NCI-H2107 (cell line): Measurements from ENCODE around the gene UBA7.
"Not testable (repeated sequence)": the region's sequence is repeated elsewhere in the genome, so short reads cannot be mapped to it uniquely, and the experiment has no call there.

Experiments used
- DNase-seq: peaks from one replicate; lab custom pipeline; 2025; lab: John Stamatoyannopoulos, UW

The UBA7 gene, protein sequence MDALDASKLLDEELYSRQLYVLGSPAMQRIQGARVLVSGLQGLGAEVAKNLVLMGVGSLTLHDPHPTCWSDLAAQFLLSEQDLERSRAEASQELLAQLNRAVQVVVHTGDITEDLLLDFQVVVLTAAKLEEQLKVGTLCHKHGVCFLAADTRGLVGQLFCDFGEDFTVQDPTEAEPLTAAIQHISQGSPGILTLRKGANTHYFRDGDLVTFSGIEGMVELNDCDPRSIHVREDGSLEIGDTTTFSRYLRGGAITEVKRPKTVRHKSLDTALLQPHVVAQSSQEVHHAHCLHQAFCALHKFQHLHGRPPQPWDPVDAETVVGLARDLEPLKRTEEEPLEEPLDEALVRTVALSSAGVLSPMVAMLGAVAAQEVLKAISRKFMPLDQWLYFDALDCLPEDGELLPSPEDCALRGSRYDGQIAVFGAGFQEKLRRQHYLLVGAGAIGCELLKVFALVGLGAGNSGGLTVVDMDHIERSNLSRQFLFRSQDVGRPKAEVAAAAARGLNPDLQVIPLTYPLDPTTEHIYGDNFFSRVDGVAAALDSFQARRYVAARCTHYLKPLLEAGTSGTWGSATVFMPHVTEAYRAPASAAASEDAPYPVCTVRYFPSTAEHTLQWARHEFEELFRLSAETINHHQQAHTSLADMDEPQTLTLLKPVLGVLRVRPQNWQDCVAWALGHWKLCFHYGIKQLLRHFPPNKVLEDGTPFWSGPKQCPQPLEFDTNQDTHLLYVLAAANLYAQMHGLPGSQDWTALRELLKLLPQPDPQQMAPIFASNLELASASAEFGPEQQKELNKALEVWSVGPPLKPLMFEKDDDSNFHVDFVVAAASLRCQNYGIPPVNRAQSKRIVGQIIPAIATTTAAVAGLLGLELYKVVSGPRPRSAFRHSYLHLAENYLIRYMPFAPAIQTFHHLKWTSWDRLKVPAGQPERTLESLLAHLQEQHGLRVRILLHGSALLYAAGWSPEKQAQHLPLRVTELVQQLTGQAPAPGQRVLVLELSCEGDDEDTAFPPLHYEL

DNA sequence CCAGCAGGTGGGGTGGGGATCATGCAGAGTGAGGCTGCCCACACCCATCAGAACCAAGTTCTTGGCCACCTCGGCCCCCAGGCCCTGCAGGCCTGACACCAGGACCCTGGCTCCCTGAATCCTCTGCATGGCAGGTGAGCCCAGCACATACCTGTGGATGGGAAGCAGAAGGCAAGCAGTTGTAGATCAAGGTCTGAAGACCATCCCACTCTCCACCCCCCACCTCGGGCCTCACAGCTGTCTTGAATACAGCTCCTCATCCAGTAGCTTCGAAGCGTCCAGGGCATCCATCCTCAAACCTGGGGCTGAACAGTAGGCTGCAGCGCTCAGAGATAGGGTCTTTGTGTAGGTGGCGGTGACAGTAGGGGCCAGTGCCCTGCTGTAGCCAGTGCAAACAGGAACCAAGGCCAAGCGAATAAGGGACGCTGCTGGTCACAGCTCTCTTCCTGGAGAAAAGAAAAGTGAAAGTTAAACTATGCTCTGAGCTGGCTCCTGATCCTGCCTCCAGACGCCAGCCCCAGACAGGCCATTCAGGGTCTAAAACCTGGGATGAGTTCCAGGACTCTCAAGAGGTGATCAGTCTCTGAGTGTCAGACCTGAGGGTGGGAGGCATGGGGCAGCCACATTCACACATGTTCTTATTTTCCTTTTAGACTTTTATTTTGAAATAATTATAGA lies at the start of gene UBA7:
TSS of gene UBA7 (minus strand) at position 457 of the 678 bp plus-strand sequence. CDS start at position 291, 166 bp downstream.
- DNase-seq, result no peak

GRCh38 chr3:49859576-49860305 lies 46.0 kb upstream of the UBA7 start:
- no peak for DNase-seq

- peak; percentile 87 for DNase-seq
These were observed 42.6 kb upstream of the UBA7 start, which contains the start of gene TRAIP for GRCh38 chr3:49856181-49857005. Gene TRAIP, minus strand, starts transcription at chr3:49856564. Its CDS starts 111 bp downstream, at chr3:49856453.

DNA sequence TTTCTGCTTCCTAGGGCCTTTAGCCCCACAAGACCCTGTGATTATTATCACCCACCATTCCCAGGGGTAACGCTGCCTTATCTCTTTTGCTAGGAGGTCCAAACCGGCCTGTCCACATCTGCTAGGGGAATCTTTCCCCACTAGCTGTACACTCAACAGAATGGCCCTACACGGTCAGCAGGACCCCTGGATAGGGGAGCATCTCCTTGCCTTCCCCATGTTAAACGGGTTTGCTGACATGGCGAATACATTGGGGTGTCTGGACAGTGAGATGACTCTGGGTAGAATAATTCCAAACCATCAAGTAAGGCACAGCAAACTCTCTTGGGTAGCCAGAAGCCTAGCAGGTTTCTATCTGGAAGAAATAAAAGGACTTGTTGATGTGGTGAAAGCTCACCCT lies 41.9 kb upstream of the UBA7 start:
- DNase-seq, result no peak

DNA sequence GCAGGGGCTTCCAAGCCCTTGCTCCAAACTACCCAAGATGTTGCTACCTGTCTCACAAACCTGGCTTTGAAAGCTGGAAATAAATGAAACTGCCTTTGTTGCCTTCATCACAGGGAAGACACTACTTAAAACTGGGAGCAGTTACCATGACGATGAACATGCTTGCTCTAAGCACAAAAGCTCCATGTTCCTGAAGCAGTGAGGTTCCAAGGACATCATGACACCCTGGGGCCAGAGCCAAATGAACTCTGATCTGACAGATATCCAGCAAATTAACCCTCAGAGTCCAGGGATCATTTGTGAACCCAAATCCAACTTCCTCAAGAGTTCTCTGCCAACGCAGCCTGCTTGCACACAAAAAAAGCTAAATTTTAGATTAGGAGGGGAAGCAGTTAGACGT lies 31.9 kb upstream of the UBA7 start:
- DNase-seq, result no peak

DNA sequence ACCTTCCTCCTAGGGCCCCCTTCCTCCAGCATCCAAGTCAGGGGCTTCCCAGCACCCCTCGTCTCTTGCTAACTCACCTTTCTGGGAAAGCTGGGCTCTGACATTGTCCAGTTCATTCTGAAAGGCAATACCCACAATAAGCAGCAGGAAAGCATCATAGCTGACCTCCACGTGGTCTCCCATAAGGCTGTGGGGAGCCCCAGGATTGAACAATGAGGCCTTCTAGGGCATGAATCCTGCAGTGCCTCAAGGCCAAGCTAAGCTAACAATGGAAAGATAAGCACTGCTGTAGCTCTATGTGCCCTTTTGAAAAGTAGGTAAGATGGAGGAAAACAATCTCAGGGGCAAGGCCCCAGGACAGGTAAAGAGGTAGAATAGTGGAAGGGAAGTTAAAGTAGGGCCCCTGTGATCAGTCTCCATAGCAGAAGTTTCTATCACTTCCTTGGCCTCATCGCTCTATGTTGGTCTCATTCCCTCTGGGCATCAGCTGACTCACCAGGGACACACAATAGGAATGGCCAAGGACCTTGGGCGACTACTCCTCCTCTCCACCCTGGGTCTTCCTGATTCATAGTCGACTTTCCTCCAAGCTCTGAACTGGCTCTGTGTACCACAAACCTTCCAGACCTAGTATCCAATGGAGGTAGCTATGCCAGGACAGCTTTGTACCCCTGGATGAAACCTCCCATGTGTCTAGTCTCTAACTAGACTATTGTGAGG lies 30.9 kb upstream of the UBA7 start:
- DNase-seq, result no peak

GRCh38 chr3:49842843-49843517 lies 29.2 kb upstream of the UBA7 start:
- no peak for DNase-seq

GRCh38 chr3:49841806-49842205 lies 28.1 kb upstream of the UBA7 start:
- DNase-seq, result no peak

DNA sequence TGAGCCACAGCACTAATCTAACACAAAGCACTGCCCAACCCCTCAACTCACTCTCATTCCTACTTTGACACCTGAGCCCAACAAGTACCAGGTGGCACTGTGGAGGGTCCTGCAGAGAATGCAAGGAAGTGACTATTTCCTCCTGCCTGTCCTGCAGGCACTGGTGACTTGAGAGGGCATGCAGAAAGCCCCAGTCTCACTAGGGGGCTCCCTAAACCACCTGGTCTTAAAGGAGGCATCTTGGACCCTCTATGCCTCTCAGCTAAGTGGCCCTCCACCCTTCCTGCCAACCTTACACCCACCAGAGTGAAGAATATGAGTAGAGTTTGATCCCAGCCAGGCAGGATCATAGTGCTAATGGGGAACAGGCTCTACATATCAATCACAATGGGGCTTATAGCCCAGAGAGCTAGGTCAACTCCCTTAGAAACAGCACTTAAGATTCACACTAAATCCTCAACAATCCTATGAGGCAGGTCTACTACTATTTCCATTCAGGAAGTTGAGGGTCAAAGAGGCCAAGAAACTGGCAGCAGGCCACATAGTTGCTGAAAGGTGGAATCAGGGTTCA lies 27.5 kb upstream of the UBA7 start:
- DNase-seq, result peak; percentile 8

DNA sequence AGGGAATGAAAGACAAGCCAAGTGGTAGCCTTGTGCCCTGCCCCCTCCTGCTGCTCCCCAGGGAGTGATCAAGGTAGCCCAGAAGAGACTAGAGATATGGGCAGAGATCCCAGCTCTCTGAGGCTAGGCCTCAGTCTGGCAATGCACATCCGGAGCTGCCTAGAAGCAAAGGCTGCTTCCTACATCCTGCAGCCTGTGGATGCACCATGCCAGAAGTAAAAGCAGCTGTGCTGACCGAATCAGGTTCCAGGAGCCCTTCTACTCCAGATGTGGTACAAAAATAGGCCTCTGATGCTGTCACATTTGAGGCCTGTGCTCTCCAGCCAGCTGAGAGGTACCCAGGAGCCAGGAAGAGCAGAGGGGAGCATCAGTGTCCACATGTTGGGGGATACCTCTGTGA lies 26.6 kb upstream of the UBA7 start:
- no peak for DNase-seq

GRCh38 chr3:49839193-49839809 lies 25.5 kb upstream of the UBA7 start:
- peak; percentile 28 for DNase-seq

DNA sequence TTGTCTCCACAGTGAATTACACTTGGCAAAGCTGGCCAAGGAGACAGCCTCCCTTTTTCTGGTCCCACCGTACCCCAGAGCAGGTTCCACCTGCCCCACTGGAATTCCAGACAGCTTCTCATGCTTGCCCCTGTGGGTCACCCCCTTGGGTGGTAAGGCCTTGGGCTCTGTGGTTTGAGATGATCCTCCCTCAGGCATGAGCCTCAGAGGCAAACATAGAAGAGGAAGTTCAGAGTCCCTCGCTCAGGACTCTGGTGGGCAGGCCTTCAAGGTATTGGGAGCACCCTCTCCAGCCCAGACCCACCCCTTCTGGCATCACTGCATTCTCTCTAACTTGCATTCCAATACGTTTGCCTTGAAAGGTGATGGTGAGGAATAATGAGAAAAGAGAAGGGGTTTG lies 17.6 kb upstream of the UBA7 start:
- DNase-seq, result no peak

- DNase-seq, result no peak
These were observed 12.3 kb upstream of the UBA7 start for GRCh38 chr3:49826016-49826415.

DNA sequence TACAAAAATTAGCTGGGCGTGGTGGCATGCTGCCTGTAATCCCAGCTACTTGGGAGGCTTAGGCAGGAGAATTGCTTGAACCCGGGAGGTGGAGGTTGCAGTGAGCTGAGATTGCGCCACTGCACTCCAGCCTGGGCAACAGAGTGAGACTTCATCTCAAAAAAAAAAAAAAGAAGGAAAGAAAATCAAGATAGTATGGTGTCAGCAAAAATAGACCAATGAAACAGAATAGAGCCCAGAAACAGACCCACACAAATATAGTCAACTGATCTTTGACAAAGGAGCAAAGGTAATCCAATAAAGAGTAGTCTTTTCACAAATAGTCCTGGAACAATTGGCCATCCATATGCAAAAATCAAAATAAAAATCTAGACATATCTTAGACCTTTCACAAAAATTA lies 9.4 kb upstream of the UBA7 start:
- not testable (repeated sequence) for DNase-seq

DNA sequence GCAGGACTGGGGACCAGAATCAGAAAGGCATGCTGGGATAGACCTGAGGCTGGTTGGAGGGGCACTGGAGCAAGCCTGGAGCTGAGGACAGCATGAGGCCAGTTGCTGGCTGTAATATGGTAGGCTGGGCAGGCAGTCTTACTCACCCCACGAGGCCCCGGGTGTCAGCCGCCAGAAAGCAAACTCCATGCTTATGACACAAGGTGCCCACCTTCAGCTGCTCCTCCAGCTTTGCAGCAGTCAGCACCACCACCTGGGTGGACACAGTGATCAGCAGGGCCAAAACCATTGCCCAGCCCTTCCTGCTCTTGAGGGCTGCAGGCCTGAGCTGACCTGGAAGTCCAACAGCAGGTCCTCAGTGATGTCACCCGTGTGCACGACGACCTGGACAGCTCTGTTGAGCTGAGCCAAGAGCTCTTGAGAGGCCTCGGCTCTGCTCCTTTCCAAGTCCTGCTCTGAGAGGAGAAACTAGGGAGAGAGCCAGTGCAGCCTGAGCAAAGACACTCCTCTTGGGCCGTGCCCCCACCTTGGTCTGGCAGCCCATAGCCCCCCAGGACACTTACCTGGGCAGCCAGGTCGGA lies 747 bp downstream of the UBA7 start:
- no peak for DNase-seq

DNA sequence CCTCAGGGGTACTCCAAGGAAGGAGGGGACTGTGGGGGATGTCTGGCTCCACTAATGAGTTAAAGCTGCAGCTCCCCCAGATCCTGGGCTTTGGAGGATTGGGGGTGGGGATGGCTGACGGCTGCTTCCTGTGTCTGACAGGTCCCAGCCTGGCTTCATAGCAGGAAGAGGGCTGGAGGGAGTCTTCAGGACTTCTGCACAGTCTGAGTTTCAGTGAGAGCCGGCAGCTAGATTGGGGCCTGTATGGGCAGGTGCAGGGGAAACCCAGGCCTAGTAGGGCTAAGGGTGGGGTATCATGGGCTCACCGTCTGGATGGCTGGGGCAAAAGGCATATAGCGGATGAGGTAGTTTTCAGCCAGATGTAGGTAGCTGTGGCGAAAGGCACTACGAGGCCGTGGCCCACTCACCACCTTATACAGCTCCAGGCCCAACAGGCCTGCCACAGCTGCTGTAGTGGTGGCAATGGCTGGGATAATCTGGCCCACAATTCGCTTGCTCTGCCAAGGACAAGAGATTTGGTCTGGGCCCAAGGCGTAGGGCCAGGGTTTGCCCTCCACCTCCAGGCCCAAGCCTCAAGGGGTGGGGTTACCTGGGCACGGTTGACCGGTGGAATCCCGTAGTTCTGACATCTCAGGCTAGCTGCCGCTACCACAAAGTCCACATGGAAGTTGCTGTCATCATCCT lies 6.2 kb downstream of the UBA7 start:
- no peak for DNase-seq

- no peak for DNase-seq
These were observed 6.9 kb downstream of the UBA7 start for GRCh38 chr3:49806850-49807249.
